Measurements from ENCODE around the gene LEO1.

The LEO1 gene

DNA sequence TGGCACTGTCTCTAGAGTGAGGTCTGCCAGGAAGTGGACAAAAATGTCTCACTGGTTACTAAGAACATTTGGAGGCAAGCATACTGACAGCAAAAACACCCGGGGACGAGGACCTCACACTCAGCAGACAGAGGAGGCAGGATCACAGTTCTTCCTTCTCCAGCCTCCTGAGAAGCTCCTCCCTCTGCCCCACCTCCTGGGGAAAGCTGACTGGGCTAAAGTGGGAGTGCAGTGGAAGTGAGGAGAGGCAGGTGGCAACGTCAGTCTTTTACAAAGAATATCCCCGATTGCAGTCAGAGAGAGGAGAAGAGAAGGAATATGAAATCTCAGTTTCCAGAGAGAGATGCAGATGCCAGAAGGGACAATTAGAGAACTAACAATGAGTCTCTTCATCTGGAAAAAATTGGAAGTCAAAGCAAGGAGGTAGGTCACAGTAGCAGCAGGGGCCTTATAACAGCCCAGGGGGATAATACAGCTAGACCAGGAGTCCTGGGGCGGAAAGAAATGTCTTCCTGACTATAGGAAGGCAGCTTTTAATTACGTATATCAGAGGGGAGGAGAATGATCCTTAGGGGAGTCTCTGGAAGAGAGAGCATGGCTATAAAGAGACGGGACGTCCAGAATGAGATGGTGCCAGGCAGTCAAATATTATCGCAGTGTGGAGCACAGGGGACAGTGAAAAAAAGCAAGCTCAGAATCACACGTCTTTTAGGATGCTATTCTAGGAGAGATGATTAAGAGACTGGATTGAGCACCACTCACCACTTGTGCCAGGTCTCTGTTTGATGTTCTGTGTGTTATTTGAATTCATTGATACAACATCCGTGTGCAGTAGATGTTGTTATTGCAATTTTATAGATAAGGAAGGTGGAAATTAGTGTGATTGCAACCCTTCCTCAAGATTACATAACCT lies 47.2 kb downstream of the LEO1 start:
- DNase-seq: no peak

DNA sequence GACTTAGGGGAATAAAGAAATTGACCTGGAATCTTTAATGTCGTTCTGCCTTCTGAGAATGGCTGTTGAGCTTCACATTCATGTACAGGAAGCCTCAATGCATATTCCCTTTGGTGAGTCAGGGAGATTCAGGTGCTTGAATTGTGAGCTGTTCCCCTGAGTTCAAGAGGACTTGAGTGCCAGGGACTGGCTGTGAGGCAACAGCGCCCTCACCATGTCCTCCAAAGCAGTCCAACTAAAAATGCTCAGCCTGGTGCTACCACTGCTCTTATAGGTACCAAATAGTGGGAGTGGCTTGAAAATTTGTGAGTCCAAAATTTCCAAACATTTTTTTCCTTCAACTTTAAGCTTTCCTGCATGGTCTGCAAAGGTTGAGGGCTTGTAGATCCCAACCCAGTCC lies 54.1 kb downstream of the LEO1 start:
- no peak for DNase-seq

DNA sequence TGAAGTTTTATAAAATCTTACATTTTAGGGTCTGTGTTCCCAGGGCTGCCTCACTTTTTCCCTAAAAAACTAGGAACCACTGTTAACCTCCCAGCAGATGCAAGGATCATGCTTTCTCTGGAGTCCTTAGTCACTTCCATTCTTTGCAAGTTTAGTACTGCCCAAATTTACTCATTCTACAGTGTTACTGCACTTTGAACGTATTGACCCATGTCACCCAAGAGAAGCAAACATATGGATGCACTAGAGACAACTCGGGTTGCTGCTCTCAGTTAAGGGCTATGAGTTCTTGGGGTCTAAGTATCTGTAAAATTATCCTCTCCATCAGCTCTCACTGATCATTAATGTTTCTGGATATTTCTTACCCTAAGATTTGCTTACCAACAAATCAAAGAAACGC lies 59.0 kb downstream of the LEO1 start:
- no peak for DNase-seq

DNA sequence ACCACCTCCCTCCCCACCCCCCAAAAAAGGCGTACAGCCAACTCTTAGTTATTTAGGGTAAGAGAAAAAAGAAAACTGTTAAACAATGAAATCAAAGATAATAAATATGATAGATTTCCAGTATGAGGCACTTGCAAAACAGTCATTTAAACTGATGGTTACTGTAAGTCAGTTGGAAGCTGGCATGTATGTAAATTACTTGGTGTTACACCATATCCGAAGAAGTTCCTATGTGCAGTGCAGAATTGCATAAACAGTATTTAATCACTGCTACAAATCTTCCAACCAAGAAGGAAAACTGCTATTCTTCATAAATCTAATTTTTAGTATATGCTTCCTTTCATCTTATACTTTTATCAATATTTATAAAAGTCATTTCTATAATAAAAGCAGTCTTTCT lies 62.0 kb downstream of the LEO1 start:
- no peak for DNase-seq

DNA sequence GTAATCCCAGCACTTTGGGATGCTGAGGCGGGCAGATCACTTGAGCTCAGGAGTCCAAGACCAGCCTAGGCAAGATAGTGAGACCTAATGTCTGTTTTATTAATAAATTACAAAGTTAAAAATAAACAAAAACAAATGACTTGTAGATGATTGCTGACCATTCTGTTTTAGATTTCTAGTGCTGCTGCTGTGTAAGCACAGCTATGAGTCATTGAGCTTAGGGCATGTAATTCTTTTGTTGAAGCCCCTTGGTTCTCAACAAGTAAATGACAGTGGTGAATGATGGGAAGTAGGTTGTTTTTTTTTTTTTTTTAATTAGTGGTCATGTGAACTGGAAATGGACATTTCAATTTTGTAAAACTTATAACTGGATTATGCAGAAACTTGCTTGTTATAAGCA lies 63.3 kb downstream of the LEO1 start:
- DNase-seq: no peak

DNA sequence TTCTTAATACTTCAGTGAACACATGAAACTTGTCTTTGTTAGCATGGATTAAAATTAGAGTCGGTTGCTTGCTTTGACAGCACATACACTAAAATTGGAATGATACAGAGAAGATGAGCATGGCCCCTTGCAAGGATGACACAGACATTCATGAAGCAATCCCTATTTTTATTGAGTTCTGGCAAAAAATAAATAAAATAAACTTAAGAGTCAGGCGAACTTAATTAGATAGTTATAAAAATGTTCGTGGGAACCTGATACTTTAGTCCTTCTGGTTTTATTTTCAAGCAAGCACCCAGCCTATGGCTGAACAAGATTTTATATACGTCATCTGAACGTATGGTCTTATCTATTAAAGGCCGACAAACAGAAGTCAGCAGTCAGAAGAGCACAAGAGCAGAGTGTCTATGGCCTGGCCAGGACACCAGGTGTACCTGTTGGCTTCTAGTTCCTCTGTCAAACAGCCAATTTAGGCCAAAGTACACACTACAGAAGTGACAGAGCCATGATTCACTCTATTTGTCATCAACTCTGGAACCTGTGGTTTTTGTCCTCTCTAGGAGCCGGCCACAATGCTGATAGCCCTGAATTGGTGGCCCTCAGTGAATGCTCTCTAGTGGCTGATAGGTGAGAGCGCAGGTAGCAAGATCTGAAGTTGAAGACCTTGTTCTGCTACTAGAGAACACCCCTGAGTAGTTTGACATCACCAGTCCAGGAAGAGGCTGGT lies 64.3 kb downstream of the LEO1 start:
- DNase-seq: no peak

DNA sequence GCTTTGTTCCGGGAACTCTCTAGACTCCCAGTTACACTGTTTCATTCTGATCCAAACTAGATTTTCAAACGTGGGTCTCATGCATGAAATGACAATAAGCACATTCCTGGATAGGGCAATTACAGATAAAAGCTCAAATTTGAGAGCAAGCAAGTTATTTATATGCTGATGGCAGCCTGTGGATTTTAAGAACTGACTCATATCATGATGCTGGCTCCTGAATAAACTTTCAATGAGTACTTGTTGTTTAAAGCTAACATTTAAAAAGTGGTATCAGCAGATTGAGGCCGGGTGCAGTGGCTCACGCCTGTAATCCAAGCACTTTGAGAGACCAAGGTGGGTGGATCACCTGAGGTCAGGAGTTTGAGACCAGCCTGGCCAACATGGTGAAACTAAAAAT lies 66.6 kb downstream of the LEO1 start:
- no peak for DNase-seq

DNA sequence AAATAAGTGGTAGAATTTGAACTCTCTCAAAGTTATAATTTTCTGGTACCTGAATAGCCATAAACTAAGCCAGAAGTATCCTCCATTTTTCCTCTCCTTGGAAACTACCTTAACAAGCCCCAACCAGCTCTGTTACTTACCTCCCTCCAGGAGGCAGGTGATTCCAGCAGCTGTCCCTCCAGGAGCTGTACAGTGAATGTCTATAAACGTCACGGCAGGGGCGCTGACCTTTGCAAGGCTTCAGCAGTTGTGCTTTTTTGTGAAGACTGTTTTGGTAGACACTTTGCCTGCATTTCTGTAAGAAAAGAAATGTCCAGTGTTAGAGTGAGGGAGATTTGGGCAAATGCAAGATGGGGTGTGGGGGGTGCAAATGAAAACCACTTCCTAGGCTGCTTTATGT lies 67.2 kb downstream of the LEO1 start:
- DNase-seq: no peak

DNA sequence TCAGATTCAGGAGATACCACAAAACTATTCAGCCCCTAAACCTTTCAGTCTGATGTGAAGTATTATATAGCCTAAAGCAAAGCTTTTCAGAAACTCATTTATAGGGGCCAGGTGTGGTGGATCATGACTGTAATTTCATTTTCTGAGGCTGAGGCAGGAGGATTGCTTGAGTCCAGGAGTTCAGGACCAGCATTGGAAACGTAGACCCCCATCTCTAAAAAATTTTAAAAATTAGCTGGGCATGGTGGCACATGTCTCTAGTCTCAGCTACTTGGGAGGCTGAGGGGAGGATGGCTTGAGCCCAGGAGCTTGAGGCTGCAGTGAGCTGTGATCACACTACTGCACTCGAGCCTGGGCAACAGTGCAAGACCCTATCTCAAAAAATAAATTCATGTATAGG lies 82.1 kb downstream of the LEO1 start:
- no peak for DNase-seq

DNA sequence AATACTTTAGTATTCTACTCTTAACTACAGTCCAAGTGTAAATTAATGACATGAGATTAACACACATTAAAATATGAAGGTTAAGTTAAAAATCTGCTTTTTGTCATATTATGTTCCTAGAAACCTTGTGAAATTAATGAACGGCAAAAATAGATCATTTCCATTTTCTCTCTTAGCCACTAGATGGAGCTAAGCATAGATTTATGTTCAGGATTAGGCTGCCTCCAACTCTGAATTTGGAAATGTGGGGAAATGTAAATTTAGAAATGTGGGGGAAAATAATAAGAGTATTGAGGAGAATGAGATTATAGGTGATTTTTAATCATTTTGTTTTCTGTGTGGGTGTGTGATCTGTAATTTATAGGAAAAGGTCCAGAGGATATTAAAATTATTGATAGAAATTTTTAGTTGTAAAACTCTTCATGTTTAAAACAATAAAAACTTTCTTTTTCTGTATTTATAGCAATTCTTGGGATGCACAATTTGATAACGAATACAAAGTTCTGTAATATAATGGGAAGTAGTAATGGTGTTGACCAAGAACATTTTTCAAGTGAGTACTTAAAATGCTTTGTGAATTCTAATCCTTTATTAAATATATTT lies 82.9 kb downstream of the LEO1 start:
- DNase-seq: no peak
